ENCODE data around the gene CEMIP.
A peak's percentile ranks its signal among the peaks of the same experiment; 100 is the strongest.

CEMIP gene

GRCh38 chr15:80991421-80991820 is 212.3 kb downstream of the CEMIP start:
- H3K9me3 ChIP-seq (ENCODE audit: control insufficient read depth, low read length) = no peaks in the 10 kb centered on the region
- 92 to 100% methylated on average over 4 to 5 of the region's 5 CpGs for WGBS, 2 experiments (ENCODE audit: insufficient coverage in 2 of 2)
- no peak overlapping the region for H3K4me3 ChIP-seq (ENCODE audit: extremely low read depth, insufficient read depth, low read length, poor library complexity, severe bottlenecking)
- H3K27ac ChIP-seq (ENCODE audit: low read depth, low read length, severe bottlenecking) = no peak overlapping the region
- H3K4me1 ChIP-seq (ENCODE audit: control insufficient read depth, insufficient read depth, low read length, poor library complexity, severe bottlenecking) = peaks cover 6% of the 10 kb centered on the region
- no peaks in the 10 kb centered on the region for H3K36me3 ChIP-seq (ENCODE audit: control insufficient read depth, insufficient read depth, low read length)

GRCh38 chr15:80992006-80992405 is 212.8 kb downstream of the CEMIP start:
- Histone ChIP-seq H3K4me1 (ENCODE audit: control insufficient read depth, insufficient read depth, low read length, poor library complexity, severe bottlenecking) (peaks cover 6% of the 10 kb centered on the region), H3K36me3 (ENCODE audit: control insufficient read depth, insufficient read depth, low read length) (no peaks in the 10 kb centered on the region), H3K27ac (ENCODE audit: low read depth, low read length, severe bottlenecking) (no peak overlapping the region), H3K9me3 (ENCODE audit: control insufficient read depth, low read length) (no peaks in the 10 kb centered on the region), H3K4me3 (ENCODE audit: extremely low read depth, insufficient read depth, low read length, poor library complexity, severe bottlenecking) (no peak overlapping the region)
- 90 to 95% methylated on average over 3 of the region's 4 CpGs for WGBS, 2 experiments (ENCODE audit: insufficient coverage in 2 of 2)

DNA sequence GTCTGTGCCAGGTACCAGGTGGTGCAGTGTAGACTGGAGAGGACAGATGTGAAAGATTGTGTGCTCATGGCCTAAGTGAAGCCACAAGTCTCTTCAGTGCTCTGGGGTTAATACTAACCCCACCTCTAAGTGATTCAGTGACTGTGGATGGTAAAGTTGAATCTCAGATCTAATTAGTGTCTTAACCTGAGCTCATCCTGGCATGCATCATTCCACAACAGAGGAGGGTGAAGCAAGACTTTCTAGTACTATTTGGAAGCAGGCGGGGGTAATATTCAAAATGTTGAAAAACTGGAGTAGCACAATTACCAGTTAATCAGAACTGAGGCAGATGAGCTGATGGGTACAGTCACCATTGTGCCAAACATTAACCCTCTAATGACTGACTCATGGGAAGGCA is 213.3 kb downstream of the CEMIP start:
- Histone ChIP-seq H3K36me3 (ENCODE audit: control insufficient read depth, insufficient read depth, low read length) (no peaks in the 10 kb centered on the region), H3K9me3 (ENCODE audit: control insufficient read depth, low read length) (no peaks in the 10 kb centered on the region), H3K4me1 (ENCODE audit: control insufficient read depth, insufficient read depth, low read length, poor library complexity, severe bottlenecking) (peaks cover 6% of the 10 kb centered on the region), H3K4me3 (ENCODE audit: extremely low read depth, insufficient read depth, low read length, poor library complexity, severe bottlenecking) (no peak overlapping the region), H3K27ac (ENCODE audit: low read depth, low read length, severe bottlenecking) (no peak overlapping the region)
- WGBS, 2 experiments (ENCODE audit: insufficient coverage in 2 of 2) = 83% methylated on average over 1 of the region's 1 CpG; no CpG with 5 or more reads in 1 of the 2 experiments

GRCh38 chr15:80996247-80996646 is 217.1 kb downstream of the CEMIP start:
- Histone ChIP-seq H3K9me3 (ENCODE audit: control insufficient read depth, low read length) (no peaks in the 10 kb centered on the region), H3K4me1 (ENCODE audit: control insufficient read depth, insufficient read depth, low read length, poor library complexity, severe bottlenecking) (no peaks in the 10 kb centered on the region), H3K27ac (ENCODE audit: low read depth, low read length, severe bottlenecking) (no peak overlapping the region), H3K4me3 (ENCODE audit: extremely low read depth, insufficient read depth, low read length, poor library complexity, severe bottlenecking) (no peak overlapping the region), H3K36me3 (ENCODE audit: control insufficient read depth, insufficient read depth, low read length) (no peaks in the 10 kb centered on the region)
- WGBS, 2 experiments (ENCODE audit: insufficient coverage in 2 of 2) = no CpG with 5 or more reads among the region's 1 CpG

- Histone ChIP-seq H3K36me3 (ENCODE audit: control insufficient read depth, insufficient read depth, low read length) (peaks cover 4% of the 10 kb centered on the region), H3K4me1 (ENCODE audit: control insufficient read depth, insufficient read depth, low read length, poor library complexity, severe bottlenecking) (peaks cover 3% of the 10 kb centered on the region), H3K27ac (ENCODE audit: low read depth, low read length, severe bottlenecking) (no peak overlapping the region), H3K9me3 (ENCODE audit: control insufficient read depth, low read length) (no peaks in the 10 kb centered on the region), H3K4me3 (ENCODE audit: extremely low read depth, insufficient read depth, low read length, poor library complexity, severe bottlenecking) (no peak overlapping the region)
- 86% methylated on average over 1 of the region's 1 CpG; no CpG with 5 or more reads in 1 of the 2 experiments for WGBS, 2 experiments (ENCODE audit: insufficient coverage in 2 of 2)
Measured at GRCh38 chr15:80997692-80998091, 218.5 kb downstream of the CEMIP start.

DNA sequence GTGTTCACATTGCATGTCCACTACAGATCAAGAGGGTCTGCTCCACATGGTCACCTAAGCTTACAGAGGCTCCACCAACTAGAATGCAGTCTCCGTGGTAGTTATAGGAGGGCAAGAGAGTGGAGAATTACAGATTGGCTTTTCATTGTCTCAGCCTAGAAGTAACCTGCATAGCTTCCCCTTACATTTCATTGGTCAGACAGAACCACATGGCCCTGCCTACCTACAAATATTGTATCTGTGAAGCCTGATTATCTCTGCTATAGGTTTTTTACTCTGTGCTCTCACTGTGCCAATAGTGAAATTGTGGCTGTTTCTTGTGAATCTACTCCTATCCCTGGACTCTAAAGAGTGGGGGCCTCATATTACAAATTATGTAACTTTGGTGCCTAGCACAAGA is 219.1 kb downstream of the CEMIP start:
- Histone ChIP-seq H3K27ac (ENCODE audit: low read depth, low read length, severe bottlenecking) (no peak overlapping the region), H3K4me1 (ENCODE audit: control insufficient read depth, insufficient read depth, low read length, poor library complexity, severe bottlenecking) (peaks cover 9% of the 10 kb centered on the region), H3K4me3 (ENCODE audit: extremely low read depth, insufficient read depth, low read length, poor library complexity, severe bottlenecking) (no peak overlapping the region), H3K9me3 (ENCODE audit: control insufficient read depth, low read length) (no peaks in the 10 kb centered on the region), H3K36me3 (ENCODE audit: control insufficient read depth, insufficient read depth, low read length) (peaks cover 9% of the 10 kb centered on the region)
- WGBS, 2 experiments (ENCODE audit: insufficient coverage in 2 of 2) = no CpG with 5 or more reads among the region's 1 CpG

DNA sequence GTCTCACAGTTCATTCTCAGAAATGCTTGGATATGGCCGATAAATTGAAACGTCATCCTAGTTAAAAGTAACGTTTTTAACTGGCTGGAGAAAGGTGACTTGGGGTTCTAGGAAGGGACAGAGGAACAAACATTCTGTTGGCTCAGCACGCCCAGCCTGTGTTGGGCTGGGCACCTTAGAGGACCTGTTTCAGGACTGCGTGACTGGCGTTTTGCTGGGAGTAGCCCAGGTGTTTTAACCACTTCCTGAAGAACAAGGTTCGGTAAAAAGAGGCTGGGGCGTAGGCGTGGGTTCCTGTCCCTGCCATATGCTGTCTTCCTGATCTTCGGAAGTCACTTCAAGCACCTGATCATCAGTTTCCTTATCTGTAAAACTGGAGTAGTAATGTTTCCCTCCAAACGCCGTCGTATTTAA is 220.5 kb downstream of the CEMIP start:
- Histone ChIP-seq H3K9me3 (ENCODE audit: control insufficient read depth, low read length) (no peaks in the 10 kb centered on the region), H3K4me3 (ENCODE audit: extremely low read depth, insufficient read depth, low read length, poor library complexity, severe bottlenecking) (peak overlapping the region; percentile 89), H3K27ac (ENCODE audit: low read depth, low read length, severe bottlenecking) (no peak overlapping the region), H3K36me3 (ENCODE audit: control insufficient read depth, insufficient read depth, low read length) (peaks cover 22% of the 10 kb centered on the region), H3K4me1 (ENCODE audit: control insufficient read depth, insufficient read depth, low read length, poor library complexity, severe bottlenecking) (peaks cover 17% of the 10 kb centered on the region)
- 89% methylated on average over 10 to 12 of the region's 13 CpGs for WGBS, 2 experiments (ENCODE audit: insufficient coverage in 2 of 2)

- WGBS, 2 experiments (ENCODE audit: insufficient coverage in 2 of 2) = 19 to 24% methylated on average over 14 of the region's 21 CpGs
Measured at GRCh38 chr15:81000144-81000623, 221.0 kb downstream of the CEMIP start.

GRCh38 chr15:81000624-81001151 is 221.5 kb downstream of the CEMIP start, which contains the start of gene TLNRD1:
Gene TLNRD1, plus strand, starts transcription at chr15:81000923. Its CDS starts 1,349 bp downstream, at chr15:81002272.
- 0 to 1% methylated on average over 40 to 61 of the region's 66 CpGs for WGBS, 2 experiments (ENCODE audit: insufficient coverage in 2 of 2)

More at GRCh38 chr15:81000144-81000623, 221.0 kb downstream of the CEMIP start:
- H3K4me1 ChIP-seq (ENCODE audit: control insufficient read depth, insufficient read depth, low read length, poor library complexity, severe bottlenecking) = peaks cover 18% of the 10 kb centered on the region
- peak overlapping the region; percentile 89 for H3K4me3 ChIP-seq (ENCODE audit: extremely low read depth, insufficient read depth, low read length, poor library complexity, severe bottlenecking)
- peak overlapping the region; percentile 89 for H3K27ac ChIP-seq (ENCODE audit: low read depth, low read length, severe bottlenecking)
- no peaks in the 10 kb centered on the region for H3K9me3 ChIP-seq (ENCODE audit: control insufficient read depth, low read length)
- peaks cover 26% of the 10 kb centered on the region for H3K36me3 ChIP-seq (ENCODE audit: control insufficient read depth, insufficient read depth, low read length)

More at GRCh38 chr15:81000624-81001151, 221.5 kb downstream of the CEMIP start, which contains the start of gene TLNRD1:
- H3K4me3 ChIP-seq (ENCODE audit: extremely low read depth, insufficient read depth, low read length, poor library complexity, severe bottlenecking) = peak within 1 kb of the TSS; percentile 89
- peak within 1 kb of the TSS; percentile 89 for H3K27ac ChIP-seq (ENCODE audit: low read depth, low read length, severe bottlenecking)
- H3K4me1 ChIP-seq (ENCODE audit: control insufficient read depth, insufficient read depth, low read length, poor library complexity, severe bottlenecking) = peaks cover 18% of the 10 kb centered on the region
- no peaks in the 10 kb centered on the region for H3K9me3 ChIP-seq (ENCODE audit: control insufficient read depth, low read length)
- H3K36me3 ChIP-seq (ENCODE audit: control insufficient read depth, insufficient read depth, low read length) = peaks cover 31% of the 10 kb centered on the region
